ENCODE data around the gene RBM34.
A peak's percentile ranks its signal among the peaks of the same experiment; 100 is the strongest.
"Not testable (repeated sequence)": the region's sequence is repeated elsewhere in the genome, so short reads cannot be mapped to it uniquely, and the experiment has no call there.

Gene RBM34, protein sequence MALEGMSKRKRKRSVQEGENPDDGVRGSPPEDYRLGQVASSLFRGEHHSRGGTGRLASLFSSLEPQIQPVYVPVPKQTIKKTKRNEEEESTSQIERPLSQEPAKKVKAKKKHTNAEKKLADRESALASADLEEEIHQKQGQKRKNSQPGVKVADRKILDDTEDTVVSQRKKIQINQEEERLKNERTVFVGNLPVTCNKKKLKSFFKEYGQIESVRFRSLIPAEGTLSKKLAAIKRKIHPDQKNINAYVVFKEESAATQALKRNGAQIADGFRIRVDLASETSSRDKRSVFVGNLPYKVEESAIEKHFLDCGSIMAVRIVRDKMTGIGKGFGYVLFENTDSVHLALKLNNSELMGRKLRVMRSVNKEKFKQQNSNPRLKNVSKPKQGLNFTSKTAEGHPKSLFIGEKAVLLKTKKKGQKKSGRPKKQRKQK

DNA sequence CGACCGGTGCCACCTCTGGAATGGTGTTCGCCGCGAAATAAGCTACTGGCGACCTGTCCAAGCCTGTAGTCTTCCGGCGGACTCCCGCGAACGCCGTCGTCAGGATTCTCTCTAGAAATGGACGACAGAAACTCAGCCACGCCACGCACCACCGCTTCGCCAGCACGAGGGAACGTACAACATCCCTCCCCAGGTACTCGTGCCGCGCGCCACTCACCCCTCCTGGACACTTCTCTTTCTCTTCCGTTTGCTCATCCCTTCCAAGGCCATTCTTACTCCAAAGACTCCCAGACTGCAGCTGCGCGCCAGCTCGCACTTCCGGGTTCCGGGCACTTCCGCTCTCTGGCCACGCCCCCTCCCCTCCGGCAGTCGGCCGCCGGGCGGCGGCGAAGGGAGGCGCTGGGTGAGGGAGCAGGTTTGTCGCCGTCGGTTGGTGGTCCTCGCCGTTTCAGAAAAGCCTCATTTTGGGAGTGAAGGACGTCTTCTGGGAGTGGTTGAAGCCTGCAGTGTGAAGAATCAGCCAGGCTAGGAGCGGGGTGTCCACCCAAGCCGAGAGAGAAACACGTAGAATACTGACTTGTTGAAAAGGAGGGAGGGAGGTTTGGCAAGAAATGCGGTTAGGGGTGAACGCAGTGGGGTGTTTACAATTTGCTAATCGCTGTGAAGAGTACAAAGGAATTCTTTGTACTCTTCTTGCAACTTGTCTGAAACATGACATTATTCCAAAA, at the start of gene RBM34:
Gene RBM34 (minus strand): TSS at position 294 of the 728 bp plus-strand sequence. CDS start 24 bp downstream, at position 270.
- peak; percentile 60 for DNase-seq (ENCODE audit: low read depth, low spot score)

DNA sequence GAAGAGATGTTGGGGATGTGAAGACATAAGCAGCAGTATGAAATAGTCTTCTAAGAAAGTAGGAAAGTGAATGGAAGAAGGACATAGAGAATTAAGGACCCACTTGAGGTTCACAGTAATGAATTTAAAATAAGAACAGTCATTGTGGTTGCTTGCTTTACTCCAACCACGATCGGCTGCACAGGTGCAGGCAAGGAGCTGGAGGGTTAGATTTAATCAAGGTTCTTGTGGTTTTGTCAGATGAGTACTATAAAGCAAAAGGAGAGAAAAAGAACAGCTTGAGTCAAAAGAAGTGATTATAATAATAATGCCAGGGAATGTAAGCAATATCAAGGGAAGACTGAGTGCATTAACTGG, 46.1 kb upstream of the RBM34 start:
- DNase-seq (ENCODE audit: low read depth, low spot score) = no peak

DNA sequence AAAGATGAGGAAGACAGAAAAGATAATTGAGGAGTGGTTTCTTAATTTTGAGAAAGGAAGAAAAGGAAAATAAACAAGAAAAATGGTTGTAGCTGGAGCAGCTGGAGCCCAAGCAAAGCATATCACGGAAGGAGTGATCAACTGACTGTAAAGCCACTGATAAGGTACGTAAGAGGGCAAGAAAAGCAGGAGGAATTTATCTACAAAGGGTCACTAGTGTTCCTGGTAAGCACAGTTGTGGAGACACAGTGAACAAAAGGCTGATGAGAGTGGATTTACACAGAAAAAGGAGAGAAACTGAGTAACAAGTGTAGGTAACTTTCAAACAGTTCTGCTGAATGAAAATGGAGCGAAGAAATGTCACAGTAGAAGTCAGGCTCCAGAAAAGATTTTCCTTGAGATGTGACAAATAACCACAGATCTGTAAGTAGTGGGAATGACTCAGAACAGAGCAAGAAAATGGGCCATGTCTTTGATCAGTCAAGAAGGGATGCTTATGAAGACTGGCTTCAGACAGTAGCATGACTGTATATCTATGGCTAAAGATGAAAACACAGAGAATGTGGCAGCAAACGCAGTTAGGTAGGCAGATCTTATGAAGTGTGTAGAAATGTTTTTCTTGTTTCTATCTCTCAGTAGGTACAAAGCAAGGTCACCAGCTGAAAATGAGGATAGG, 45.6 kb upstream of the RBM34 start:
- DNase-seq (ENCODE audit: low read depth, low spot score) = no peak

DNA sequence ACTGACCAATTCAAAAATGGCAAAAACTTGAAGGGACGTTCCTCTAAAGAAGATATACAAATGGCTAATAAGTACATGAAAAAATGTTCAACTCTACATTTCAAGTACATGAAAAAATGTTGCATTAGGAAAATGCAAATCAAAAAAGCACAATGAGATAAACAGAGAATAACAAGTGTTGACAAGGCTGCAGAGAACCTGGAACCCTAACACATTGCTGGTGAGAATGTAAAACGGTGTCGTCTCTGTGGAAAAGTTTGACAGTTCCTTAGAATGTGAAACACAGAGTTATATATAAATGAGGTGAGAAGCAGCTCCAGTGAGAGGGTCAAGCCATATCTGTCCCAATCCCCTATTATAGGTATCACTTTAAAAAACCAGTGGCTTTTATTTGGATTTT, 44.6 kb upstream of the RBM34 start:
- no peak for DNase-seq (ENCODE audit: low read depth, low spot score)

DNA sequence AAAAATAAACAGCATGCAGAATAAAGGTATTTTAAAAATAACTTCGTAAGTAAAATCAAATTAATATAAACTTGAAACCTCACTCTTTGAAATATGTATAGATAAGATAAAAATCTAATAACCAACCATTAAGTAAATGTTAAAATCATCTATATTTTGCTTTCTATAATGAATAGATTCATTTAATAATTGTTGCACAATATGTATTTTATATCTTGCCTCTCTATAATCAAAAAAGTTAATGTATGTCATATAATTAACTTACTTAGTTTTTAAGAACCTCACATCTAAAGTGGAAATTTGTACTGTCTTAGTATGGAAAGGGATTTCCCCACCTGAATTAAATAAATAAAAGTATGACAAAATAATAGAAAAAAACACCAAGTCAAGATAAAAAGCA, 42.4 kb upstream of the RBM34 start:
- DNase-seq (ENCODE audit: low read depth, low spot score) = no peak

DNA sequence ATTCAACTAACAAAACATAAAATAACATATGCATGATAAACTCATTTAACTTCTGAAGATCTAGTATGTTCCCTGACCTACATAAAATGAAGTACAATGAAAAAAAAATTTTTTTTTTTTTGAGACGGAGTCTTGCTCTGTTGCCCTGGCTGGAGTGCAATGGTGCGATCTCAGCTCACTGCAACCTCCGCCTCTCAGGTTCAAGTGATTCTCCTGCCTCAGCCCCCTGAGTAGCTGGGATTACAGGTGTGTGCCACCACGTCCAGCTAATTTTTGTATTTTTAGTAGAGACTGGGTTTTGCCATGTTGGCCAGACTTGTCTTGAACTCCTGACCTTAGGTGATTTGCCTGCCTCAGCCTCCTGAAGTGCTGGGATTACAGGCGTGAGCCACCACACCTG, 41.4 kb upstream of the RBM34 start:
- DNase-seq (ENCODE audit: low read depth, low spot score) = not testable (repeated sequence)

DNA sequence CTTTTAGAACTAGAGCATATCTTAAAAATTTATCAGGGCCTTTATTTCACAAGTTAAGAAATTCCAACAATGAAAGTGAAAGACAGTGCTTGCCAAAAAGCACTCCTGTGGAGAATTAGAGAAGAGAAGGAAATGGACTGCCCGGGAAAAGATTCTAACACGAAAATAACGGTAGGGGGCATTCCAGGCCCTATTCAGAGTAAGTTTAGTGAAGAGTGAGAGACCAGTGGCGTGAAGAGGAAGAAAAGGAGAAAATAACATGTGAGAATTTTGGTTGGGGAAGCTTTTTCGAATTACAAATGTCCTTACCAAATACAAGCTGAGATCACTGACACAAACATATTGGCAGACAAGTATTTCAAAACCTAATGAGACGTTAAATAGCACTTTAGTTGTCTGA, 38.4 kb upstream of the RBM34 start:
- no peak for DNase-seq (ENCODE audit: low read depth, low spot score)

DNA sequence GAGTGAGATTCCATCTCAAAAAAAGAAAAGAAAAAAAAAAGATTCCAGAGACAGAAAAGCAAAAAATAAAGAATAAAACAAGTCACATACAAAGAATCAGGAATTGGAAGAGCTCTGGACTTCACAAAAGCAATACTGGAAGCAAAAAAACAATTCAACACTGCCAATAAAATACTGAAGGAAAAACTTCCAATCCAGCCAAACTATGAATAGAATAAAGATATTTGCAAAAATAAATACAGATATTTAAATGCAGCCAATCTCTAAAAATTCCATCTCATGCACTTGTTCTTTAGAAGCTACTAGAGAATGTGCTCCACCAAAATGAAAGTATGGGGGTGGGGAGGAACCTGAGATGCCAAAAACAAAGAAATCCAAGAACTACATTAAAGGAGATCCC, 29.4 kb upstream of the RBM34 start:
- no peak for DNase-seq (ENCODE audit: low read depth, low spot score)

DNA sequence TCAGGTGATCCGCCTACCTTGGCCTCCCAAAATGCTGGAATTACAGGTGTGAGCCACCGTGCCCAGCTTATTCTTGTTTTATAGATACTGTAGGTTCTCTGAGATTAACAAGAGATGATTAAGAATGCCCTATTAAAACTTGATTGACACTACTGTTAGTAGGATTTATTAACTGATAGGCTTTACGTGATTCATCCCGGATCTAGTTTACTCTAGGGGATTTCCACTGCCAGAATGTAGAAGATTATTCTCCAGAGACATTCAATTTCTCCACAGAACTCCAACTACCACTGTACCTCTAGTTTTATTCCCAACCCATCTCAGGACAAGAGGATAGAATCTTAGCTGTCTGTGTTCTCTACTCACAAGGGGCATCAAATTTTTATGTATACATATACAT, 26.3 kb upstream of the RBM34 start:
- DNase-seq (ENCODE audit: low read depth, low spot score) = no peak

DNA sequence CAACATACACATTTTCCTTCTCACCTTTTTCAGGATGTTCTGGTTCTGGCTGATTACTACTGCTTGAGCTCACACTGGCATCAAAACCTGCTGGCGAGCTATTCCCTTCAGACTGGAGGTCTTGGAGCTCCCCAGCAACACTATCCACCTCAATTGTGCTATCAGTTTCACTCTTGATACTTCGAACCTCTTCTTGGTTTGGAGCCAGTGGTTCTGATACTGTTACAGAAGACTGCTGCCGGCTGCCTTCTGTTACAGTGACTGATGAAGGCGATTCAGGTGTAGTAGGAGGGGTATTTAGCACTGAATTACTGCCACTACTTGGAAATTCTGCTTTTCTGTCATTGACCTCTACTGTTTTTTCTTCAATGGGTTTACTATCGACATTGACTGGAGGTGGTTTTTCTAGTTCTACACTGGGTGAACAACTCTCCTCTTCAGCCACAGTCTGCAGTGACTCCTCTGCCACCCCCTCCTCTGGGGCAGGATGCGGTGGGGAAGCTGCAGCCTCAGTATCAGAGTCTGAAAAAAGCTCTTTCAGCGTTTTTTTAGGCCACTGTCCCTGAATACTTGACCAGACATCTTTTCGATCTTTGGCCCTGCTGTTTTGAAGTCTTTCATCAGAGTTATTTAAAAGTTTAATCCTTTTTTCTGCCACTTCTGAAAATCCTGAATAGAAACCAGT, 20.7 kb upstream of the RBM34 start:
- no peak for DNase-seq (ENCODE audit: low read depth, low spot score)

DNA sequence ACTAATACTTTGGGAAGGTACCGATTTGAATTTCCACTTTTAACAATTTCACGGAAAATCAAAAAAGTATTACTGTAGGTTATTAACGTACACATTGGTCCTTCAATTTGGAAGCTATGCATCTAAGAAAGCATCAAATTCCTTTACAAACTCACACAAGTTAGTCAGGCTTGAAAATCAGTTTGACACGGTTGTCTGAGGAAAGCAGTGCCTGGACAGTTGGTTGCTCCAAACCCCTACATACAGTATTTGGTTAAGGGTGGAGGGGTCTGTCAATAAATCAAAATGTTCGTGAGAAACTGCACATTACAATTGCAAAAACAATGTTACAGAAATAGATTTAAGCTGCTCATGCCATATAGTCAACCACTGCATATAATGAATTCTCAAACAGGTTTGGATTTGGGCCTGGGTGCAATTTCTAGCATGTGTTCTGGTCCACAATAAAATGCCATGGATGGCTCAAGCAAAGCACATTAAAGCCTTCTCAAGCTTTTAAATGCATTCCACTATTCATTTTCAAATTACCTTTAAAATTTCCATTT, 19.9 kb upstream of the RBM34 start:
- no peak for DNase-seq (ENCODE audit: low read depth, low spot score)

DNA sequence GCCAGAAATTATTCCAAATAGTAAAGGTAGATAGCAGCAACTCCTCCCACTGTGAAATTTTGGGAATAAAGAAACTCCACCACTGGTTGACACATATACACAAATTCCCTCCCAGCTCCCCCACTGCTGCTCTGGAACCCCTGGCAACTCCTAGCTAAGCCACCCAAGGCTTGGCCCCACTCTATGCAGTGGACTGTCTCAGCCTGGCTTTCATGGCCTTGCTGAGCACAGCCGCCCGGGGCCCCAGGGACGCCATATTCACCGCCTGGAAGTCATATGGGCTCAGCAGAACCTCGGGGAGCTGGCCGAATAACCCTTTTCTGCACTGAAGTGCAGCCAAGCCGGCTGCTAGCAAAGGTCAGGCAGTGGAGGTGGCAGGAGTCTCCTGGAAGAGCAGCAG, 15.4 kb upstream of the RBM34 start:
- DNase-seq (ENCODE audit: low read depth, low spot score) = no peak

DNA sequence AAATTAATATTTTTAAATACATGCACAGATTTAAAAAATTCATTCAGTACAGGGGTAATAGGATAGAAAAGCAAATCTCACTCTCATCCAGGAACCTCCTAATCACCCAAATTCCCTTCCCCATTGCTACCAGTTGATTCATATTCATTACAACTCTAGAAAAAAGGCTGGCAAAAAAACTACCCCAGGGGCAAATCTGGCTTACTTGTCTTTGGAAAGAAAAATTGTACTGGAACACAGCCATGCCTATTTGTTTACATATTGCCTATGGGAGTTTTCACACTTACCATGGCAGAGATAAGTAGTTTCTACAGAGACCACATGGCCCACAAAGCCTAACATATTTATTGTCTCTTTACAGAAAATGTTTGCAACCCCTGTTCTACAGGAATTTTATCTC, 8.9 kb upstream of the RBM34 start:
- no peak for DNase-seq (ENCODE audit: low read depth, low spot score)

DNA sequence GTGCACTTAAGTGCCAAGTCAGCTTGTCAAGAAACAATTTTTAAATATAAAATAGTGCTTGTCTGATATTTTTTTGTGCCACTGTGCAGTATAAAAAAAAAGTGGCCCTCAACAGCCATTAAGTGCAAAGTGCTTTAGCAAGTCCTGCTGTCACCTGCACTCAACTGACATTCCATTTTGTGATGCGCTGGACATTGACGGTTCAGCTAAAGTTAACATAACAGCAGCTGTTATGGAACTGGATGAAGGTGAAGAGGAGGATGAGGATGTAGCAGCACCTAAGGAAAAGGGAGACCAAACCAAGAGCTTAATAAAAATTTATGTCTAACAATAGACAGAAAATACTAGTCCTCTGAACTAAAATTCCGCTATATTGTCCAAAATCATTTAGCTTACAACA, 7.3 kb upstream of the RBM34 start:
- no peak for DNase-seq (ENCODE audit: low read depth, low spot score)

DNA sequence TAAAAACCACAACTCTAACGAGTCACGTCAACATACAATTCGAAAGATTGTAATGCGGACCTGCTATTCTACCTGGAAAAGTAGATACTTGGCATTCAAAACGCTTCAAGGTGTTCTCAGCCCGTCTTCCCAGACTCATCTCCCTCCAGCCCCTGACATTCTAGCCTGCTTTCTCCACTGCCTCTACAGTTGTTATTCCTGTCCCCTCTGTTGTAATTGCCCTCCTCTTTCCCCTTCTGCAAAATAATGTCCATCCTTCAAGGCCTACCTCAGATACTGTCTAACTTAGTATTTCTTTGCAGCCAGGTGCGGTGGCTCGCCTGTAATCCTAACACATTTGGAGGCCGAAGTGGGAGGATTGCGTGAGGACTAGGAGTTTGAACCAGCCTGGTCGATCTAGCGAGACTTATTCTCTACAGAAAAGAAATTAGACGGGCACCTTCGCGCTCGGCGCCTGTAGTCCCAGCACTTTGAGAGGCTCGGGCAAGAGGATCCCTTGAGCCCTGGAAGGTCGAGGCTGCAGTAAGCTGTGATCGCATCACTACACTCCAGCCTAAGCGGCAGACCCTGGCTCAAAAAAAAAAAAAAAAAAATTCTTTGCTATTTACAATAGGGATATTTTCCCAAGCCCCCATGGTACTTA, 756 bp upstream of the RBM34 start:
- no peak for DNase-seq (ENCODE audit: low read depth, low spot score)

DNA sequence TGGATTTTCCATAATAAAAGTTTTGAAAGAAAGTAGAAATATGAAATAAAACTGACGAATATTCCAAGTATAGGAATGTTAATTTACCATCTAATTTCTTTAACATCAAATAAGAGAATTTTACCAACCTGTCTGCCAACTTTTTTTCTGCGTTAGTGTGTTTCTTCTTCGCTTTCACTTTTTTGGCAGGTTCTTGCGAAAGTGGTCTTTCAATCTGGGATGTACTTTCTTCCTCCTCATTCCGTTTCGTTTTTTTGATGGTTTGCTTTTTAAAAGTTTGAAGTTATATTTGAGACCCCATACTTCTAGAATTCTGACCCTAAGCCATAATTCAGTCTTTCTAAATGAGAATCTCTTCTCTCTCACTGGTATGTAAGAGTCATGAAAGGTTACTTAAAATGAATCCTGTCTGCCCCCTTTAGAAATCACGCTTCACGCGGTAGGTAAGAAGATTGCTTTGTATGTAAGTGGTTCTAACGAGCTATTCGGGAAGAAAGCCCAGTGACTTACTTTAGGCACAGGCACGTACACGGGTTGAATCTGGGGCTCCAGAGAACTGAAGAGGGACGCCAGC, 580 bp downstream of the RBM34 start:
- DNase-seq (ENCODE audit: low read depth, low spot score) = peak; percentile 6

DNA sequence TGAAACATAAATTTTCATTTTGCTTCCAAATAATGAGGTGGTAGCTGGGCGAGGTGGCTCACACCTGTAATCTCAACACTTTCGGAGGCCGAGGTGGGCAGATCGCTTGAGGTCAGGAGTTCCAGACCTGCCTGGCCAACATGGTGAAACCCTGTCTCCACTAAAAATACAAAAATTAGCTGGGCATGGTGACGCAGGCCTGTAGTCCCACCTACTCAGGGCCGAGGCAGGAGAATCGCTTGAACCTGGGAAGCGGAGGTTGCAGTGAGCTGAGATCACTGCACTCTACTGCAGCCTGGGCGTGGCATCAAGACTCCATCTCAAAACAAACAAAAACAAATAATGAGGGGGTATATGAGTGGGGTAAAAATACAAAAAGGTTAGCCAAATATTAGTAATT, 1.1 kb downstream of the RBM34 start:
- not testable (repeated sequence) for DNase-seq (ENCODE audit: low read depth, low spot score)

DNA sequence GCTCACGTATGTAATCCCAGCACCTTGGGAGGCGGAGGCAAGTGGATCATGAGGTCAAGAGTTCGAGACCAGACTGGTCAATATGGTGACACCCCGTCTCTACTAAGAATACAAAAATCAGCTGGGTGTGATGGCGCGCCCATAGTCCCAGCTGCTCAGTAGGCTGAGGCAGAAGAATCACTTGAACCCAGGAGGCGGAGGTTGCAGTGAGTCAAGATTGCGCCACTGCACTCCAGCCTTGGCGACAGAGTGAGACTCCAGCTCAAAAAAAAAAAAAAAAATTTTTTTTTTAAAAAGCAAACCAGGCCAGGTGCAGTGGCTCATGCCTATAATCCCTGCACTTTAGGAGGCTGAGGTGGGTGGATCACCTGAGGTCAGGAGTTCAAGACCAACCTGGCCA, 1.8 kb downstream of the RBM34 start:
- DNase-seq (ENCODE audit: low read depth, low spot score) = not testable (repeated sequence)

DNA sequence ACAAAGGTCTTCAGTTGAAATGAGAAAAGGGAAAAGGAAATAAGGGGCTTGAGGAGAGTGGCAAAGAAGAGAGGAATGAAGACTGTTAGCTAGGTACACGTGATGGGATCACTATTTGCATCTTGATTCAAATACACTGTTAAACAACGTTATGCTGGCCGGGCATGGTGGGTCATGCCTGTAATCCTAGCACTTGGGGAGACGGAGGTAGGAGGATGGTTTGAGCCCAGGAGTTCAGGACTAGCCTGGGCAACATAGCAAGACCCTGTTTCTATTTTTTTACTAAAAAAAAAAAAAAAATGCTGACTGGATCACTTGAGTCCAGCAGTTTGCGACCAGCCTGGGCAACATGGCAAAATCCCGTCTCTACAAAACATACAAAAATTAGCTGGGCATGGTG, 2.4 kb downstream of the RBM34 start:
- DNase-seq (ENCODE audit: low read depth, low spot score) = no peak

DNA sequence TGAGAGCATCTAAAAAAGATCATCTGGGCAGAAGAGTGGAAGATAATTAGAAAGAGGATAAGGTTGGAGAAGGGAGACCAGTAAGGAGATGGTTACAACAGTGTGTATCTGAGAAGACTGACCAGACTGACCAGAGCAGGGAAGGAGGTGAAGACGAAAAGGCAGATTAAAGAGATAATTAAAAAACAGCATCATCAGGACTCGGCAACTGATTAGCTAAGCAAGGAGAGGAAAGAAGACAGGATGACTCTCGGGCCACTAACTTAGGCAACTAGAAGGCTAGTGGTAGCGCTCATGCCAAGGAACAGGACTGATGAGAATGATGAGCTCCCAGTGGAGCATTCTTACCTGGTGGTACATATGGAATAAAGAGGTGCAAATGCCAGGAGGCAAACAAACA, 3.9 kb downstream of the RBM34 start:
- no peak for DNase-seq (ENCODE audit: low read depth, low spot score)

DNA sequence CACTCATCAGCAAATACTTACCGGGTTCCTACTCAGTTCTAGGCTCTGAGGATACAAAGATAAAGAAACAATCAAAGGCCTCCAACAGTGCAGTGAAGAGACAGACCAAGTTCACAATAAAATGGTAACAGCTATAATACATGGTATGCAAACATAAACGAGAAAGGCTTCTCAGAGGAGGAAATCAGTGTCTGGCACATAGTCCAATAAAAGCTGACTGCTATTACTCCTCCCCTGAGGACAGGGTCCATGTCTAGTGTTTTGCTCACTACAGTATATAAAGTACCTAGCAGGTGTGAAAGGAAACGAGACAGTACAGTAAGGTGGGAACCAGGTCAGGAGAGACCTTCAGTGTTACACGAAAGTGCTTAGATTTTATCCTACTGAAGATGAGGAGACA, 4.3 kb downstream of the RBM34 start:
- DNase-seq (ENCODE audit: low read depth, low spot score) = no peak

Data from brain pericyte (primary cell).